ENCODE data around the gene N4BP2.

The N4BP2 gene

DNA sequence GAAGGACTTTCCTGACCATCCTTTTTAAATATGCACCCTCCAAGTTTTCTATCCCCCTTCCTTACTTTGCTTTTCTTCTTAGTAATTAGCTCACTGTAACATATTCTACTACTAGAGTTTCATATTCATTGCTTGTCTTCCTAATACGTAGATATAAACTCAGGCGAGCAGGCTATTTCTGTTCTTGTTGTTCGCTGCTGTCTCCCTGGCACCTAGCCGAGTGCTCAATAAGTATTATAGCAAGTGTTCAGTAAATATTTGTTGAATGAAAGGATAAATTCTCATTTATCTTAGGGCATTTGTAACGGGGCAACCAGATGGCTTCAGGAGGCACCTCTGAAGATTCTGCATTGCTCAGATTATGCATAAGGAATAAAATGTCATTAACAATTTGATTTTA, 133.4 kb downstream of the N4BP2 start:
- DNase-seq (ENCODE audit: low read depth) = no peak
- TF ChIP-seq, protein P1, sequence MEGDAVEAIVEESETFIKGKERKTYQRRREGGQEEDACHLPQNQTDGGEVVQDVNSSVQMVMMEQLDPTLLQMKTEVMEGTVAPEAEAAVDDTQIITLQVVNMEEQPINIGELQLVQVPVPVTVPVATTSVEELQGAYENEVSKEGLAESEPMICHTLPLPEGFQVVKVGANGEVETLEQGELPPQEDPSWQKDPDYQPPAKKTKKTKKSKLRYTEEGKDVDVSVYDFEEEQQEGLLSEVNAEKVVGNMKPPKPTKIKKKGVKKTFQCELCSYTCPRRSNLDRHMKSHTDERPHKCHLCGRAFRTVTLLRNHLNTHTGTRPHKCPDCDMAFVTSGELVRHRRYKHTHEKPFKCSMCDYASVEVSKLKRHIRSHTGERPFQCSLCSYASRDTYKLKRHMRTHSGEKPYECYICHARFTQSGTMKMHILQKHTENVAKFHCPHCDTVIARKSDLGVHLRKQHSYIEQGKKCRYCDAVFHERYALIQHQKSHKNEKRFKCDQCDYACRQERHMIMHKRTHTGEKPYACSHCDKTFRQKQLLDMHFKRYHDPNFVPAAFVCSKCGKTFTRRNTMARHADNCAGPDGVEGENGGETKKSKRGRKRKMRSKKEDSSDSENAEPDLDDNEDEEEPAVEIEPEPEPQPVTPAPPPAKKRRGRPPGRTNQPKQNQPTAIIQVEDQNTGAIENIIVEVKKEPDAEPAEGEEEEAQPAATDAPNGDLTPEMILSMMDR (conservative IDR thresholded peaks at IDR 0.05; ENCODE audit: control insufficient read depth, insufficient read depth, low read depth, low read length) = no peak
- H3K4me3 ChIP-seq (ENCODE audit: control insufficient read depth, low read depth, low read length) = no peak overlapping the region

DNA sequence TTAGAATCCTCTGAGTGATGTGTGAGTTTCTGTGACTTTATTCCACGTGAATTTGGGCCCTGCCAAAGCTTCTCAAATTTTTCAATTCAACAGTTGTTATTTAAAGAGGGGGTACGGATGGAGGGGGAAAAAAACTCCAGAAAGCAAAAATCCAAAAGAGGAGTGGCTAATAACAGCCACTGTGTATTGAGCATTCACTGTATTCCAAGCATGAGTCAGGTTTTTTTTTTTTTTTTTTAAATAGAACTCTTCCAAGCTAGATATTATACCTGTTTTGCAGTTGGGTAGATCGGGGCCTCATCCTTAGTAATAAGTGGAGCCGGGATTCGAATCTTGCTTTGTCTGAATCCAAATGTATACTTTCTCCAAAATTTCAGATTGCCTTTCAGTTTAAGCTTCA, 133.8 kb downstream of the N4BP2 start:
- TF ChIP-seq, protein P1 (conservative IDR thresholded peaks at IDR 0.05; ENCODE audit: control insufficient read depth, insufficient read depth, low read depth, low read length) = no peak
- H3K4me3 ChIP-seq (ENCODE audit: control insufficient read depth, low read depth, low read length) = no peak overlapping the region
- DNase-seq (ENCODE audit: low read depth) = no peak

DNA sequence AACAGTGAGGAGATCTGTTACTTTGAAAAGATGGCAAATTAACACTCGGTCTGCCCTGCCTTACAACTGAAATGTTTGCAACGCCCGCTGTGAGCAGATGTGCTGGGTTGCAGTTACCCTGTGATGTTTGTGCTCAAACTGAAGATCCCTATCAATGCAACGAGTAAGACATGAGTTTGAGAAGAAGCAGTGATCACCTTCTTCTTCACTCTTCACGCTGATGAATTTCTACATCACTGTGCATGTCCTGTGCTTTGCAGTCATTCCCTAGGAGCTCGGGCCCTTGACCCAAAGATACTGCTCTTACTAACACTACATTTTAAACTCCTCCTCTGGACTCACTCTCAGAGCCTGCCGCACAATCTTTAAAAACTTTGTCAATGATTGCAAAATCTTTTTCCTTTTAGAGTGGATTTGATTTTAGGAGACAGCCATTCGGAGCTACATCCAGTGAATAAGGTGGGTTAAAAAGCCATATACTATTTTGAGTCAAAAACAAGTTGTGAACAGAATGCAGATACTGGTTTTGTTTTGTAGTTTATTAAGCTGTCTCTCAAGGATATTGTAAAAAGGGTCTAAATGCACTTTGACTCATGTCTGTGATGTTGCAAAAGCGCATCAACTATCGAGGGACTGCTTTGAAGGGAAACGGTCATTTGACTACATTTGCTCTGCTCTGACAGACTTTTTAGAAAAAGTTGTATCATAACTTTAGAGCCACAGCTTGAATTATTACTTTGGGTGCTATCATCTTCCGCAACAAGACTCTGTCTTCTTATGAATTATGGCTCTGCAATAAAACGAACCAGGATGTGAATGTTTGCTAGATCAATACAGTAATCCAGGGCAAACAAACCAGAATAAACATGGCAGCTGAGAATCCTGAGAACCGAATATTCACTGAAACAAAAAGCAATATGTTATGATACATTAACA, 134.5 kb downstream of the N4BP2 start:
- DNase-seq (ENCODE audit: low read depth) = peak; percentile 44
- no peak overlapping the region for H3K4me3 ChIP-seq (ENCODE audit: control insufficient read depth, low read depth, low read length)

DNA sequence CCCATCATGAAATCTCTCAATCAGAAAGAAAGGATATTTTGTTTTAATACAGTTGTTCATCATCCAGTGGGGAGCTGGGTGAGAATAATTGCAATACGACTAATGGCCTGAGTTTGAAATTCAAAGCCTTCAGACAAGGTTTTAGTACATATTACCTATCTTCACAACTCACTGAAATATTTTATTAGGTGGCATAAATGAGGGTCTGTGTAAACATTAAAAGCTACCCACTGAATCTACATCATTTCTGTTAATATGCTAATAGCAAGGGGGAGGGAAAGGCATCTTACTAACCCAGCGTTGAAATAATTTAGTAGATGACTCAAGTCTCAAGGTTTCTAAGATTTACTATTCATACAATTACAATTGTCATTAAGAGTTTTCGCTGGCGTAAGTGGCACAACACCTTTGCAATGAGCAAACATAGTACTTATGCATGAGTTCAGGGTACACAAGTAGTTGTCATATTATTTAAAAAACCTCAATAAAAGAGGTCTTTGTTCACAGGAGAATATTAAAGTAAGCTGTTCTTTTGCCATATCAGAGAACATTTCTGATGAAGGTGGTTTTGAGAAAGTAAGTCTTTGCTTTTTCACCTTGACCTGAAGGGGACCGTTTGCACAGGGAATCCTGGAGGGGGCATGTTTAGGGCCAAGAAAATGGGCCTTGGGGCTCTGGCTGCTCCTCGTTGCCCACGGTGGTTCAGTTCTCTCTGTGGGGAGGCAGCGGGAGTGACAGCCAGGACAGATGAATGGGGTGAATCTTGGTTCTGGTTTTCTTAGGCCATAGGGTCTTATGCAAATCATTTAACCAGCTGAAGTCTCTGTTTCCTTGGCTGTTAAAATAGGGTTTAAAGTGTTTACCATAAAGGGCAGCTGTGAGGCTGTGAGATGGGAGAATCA, 135.7 kb downstream of the N4BP2 start:
- TF ChIP-seq, protein P1 (conservative IDR thresholded peaks at IDR 0.05; ENCODE audit: control insufficient read depth, insufficient read depth, low read depth, low read length) = no peak
- H3K4me3 ChIP-seq (ENCODE audit: control insufficient read depth, low read depth, low read length) = no peak overlapping the region
- DNase-seq (ENCODE audit: low read depth) = peak; percentile 57

More for the DNA sequence above, 134.5 kb downstream of the N4BP2 start:
- TF ChIP-seq, protein P1 (conservative IDR thresholded peaks at IDR 0.05; ENCODE audit: control insufficient read depth, insufficient read depth, low read depth, low read length) = no peak

DNA sequence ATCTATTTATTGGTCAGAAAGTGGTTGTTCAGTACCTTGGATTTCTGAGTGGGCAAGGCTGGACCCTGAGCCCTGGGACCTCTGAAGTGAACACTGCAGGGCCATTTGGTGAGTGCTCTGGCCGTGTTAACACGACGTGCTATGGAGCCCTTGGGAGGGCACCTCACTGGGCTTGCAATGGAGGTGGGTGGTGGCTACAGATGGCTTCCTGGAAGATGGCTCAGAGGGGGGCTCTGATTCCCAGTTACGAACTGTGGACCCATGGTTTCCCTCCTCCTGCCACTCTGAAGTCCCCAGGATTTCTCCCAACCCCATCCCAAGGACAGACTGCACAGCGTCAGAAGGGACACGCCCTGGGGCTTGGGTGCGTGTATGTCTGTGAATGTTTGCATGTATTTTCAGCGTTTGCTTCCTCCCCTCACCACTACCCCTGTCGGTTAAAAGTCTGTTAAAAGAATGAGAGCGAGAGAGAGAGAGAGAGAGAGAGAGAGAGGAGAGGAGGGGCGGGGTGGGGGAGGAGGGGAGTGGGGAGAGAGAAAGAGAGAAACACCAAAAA, 136.4 kb downstream of the N4BP2 start:
- no peak overlapping the region for H3K4me3 ChIP-seq (ENCODE audit: control insufficient read depth, low read depth, low read length)
- TF ChIP-seq, protein P1 (conservative IDR thresholded peaks at IDR 0.05; ENCODE audit: control insufficient read depth, insufficient read depth, low read depth, low read length) = no peak
- DNase-seq (ENCODE audit: low read depth) = no peak

DNA sequence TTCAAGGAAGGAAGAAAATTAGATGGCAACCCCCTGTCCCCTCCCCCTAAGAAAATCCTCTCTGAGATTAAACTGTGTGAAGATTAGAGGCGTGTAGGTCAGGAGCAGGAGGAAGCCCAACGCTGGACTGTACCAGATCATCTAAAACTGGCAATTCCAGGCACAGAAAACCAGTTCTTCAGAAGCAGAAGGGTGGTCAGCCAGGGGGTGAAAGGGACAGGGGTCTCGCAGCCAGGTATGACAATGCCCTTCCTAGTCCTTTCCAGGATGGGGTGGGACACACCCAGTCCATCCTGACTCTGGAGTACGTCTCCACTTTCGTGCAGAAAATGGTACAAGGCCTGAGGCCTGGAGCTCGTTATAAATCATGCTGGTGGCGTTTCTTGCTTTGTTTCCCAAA, 136.9 kb downstream of the N4BP2 start:
- DNase-seq (ENCODE audit: low read depth) = no peak
- TF ChIP-seq, protein P1 (conservative IDR thresholded peaks at IDR 0.05; ENCODE audit: control insufficient read depth, insufficient read depth, low read depth, low read length) = no peak
- no peak overlapping the region for H3K4me3 ChIP-seq (ENCODE audit: control insufficient read depth, low read depth, low read length)

Measured in fibroblast of mammary gland (primary cell).